Osteocyte (in vitro differentiated cells): ENCODE data around the gene PLEKHG4B. TPM values are rescaled to one million over a fixed set of nuclear protein-coding genes. Genes with fewer than 3 reads are reported as not detected.
"Not testable (repeated sequence)": the region's sequence is repeated elsewhere in the genome, so short reads cannot be mapped to it uniquely, and the experiment has no call there.

Experiments
- DNase-seq: peaks from one replicate; pipeline ENCODE4 v3.0.0; 2021; ENCODE audit warnings: mixed read lengths; ENCODE audit not compliant: unreplicated experiment; ENCODE audit errors: extremely low spot score
- H3K27ac Mint-ChIP-seq: one replicate; pipeline ENCODE4 v1.8.0; 2021; ENCODE audit warnings: mild to moderate bottlenecking, mixed read lengths; ENCODE audit not compliant: unreplicated experiment
- H3K27me3 Mint-ChIP-seq: one replicate; pipeline ENCODE4 v1.8.0; 2021; ENCODE audit warnings: mixed read lengths; ENCODE audit not compliant: unreplicated experiment
- H3K36me3 Mint-ChIP-seq: one replicate; pipeline ENCODE4 v1.8.0; 2021; ENCODE audit warnings: mixed read lengths; ENCODE audit not compliant: unreplicated experiment
- H3K4me1 Mint-ChIP-seq: one replicate; pipeline ENCODE4 v1.8.0; 2021; ENCODE audit warnings: mixed read lengths; ENCODE audit not compliant: unreplicated experiment
- H3K4me3 Mint-ChIP-seq: one replicate; pipeline ENCODE4 v1.8.0; 2021; ENCODE audit warnings: mild to moderate bottlenecking, moderate library complexity, mixed read lengths; ENCODE audit not compliant: unreplicated experiment
- H3K9me3 Mint-ChIP-seq: one replicate; pipeline ENCODE4 v1.8.0; 2021; ENCODE audit warnings: mixed read lengths; ENCODE audit not compliant: unreplicated experiment
- total RNA-seq: library from RNA; stranded (reverse); gene quantifications from 2 replicates; pipeline ENCODE4 v1.2.1, GENCODE V29; 2021
- TF ChIP-seq, protein P1 (sequence below): fragments of 200-600 bp; sonication (generic); IDR thresholded peaks from 2 replicates; pipeline ENCODE4 v1.5.0; 2021; ENCODE audit warnings: antibody characterized with exemption, mild to moderate bottlenecking, moderate library complexity

PLEKHG4B gene
- total RNA-seq, 1 donor from 2014 or later = 4.5 TPM

DNA sequence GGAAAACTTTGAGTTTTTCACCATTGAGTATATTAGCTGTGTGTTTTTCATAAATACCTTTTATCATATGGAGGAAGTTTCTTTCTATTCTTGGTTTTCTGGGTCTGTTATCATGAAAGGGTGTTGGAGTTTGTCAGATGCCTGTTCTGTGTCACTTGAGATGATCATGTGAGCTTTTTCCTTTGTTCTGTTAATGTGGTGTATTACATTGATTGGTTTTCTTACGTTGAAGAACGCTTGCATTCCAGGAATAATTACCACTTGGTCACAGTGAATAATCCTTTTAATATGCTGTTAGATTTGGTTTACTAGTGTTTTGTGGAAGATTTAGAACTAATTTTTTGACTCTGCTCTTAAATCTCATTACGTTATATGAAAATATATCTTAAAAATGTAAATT, 7.8 kb downstream of the PLEKHG4B start:
- no peak for DNase-seq
- H3K4me3 Mint-ChIP-seq = no peak overlapping the region
- H3K27ac Mint-ChIP-seq = no peak overlapping the region
- H3K36me3 Mint-ChIP-seq = peaks cover 3% of the 10 kb centered on the region
- TF ChIP-seq, protein P1, sequence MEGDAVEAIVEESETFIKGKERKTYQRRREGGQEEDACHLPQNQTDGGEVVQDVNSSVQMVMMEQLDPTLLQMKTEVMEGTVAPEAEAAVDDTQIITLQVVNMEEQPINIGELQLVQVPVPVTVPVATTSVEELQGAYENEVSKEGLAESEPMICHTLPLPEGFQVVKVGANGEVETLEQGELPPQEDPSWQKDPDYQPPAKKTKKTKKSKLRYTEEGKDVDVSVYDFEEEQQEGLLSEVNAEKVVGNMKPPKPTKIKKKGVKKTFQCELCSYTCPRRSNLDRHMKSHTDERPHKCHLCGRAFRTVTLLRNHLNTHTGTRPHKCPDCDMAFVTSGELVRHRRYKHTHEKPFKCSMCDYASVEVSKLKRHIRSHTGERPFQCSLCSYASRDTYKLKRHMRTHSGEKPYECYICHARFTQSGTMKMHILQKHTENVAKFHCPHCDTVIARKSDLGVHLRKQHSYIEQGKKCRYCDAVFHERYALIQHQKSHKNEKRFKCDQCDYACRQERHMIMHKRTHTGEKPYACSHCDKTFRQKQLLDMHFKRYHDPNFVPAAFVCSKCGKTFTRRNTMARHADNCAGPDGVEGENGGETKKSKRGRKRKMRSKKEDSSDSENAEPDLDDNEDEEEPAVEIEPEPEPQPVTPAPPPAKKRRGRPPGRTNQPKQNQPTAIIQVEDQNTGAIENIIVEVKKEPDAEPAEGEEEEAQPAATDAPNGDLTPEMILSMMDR = no peak
- H3K9me3 Mint-ChIP-seq = no peaks in the 10 kb centered on the region
- H3K4me1 Mint-ChIP-seq = no peaks in the 10 kb centered on the region
- peaks cover 62% of the 10 kb centered on the region for H3K27me3 Mint-ChIP-seq

DNA sequence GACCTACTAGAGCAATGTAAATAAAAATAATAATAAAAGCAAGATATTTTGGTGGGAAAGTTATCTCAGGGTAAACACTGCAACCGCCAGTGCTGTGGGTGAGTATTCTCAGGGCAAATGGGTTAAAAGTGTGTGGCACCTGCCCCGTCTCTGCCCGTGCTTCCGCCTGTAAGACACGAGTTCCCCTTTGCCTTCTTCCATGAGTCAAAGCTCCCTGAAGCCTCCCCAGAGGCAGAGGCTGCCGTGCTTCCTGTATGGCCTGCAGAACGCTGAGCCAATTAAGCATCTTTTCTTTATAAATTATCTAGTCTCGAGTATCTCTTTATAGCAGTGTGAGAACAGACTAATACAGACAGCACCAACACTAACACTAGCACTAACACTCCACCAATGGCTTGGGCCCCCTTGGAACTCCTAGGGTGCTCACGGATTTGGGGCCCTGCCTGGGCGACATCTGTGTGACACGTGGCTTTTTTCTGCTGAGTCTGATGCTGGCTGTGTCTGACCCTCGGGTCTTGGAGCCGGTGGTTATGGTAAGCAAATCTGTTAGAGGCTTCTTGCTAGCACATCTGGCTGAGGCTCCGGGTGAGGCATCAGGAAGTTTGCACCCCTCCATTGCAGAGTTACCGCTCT, 10.6 kb downstream of the PLEKHG4B start:
- Mint-ChIP-seq H3K9me3 (no peaks in the 10 kb centered on the region), H3K27me3 (peaks cover 55% of the 10 kb centered on the region), H3K4me1 (no peaks in the 10 kb centered on the region), H3K27ac (no peak overlapping the region), H3K4me3 (no peak overlapping the region), H3K36me3 (no peaks in the 10 kb centered on the region)
- TF ChIP-seq, protein P1 = no peak
- no peak for DNase-seq

DNA sequence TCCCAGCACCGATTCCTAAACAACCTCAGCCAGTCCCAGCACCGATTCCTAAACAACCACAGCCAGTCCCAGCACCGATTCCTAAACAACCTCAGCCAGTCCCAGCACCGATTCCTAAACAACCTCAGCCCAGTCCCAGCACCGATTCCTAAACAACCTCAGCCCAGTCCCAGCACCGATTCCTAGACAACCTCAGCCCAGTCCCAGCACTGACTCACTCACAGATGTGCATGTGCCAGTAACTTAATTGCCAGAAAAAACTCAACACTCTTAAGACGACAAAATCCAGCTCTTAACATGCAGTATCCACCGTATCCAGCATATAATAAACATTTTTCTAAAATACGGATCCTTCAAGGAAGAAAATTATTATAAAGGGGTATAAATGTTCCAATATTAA, 12.1 kb downstream of the PLEKHG4B start:
- H3K9me3 Mint-ChIP-seq, H3K4me3 Mint-ChIP-seq, DNase-seq, H3K4me1 Mint-ChIP-seq, H3K27ac Mint-ChIP-seq, H3K36me3 Mint-ChIP-seq: not testable (repeated sequence)
- peaks cover 46% of the 10 kb centered on the region for H3K27me3 Mint-ChIP-seq

DNA sequence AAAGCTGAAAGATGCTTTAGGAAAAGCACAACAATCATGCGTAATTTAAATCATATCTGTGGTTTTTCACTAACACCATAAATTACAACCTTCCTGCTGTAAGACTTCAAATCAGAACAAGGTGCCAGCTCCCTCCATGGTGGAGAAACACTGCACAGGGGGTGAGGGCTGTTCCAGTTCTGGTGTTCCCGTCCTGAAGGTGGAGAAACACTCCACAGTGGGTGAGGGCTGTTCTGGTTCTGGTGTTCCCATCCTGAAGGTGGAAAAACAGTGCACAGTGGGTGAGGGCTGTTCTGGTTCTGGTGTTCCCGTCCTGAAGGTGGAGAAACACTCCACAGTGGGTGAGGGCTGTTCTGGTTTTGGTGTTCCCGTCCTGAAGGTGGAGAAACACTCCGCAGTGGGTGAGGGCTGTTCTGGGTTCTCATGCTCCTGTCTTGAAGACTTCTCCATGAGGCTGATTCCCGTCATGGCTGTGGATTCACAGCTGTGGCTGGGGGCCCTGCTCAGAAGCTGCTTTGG, 12.9 kb downstream of the PLEKHG4B start:
- H3K9me3 Mint-ChIP-seq = no peaks in the 10 kb centered on the region
- no peak overlapping the region for H3K4me3 Mint-ChIP-seq
- no peaks in the 10 kb centered on the region for H3K36me3 Mint-ChIP-seq
- H3K4me1 Mint-ChIP-seq = no peaks in the 10 kb centered on the region
- no peak for DNase-seq
- peaks cover 40% of the 10 kb centered on the region for H3K27me3 Mint-ChIP-seq
- TF ChIP-seq, protein P1 = no peak
- H3K27ac Mint-ChIP-seq = no peak overlapping the region

DNA sequence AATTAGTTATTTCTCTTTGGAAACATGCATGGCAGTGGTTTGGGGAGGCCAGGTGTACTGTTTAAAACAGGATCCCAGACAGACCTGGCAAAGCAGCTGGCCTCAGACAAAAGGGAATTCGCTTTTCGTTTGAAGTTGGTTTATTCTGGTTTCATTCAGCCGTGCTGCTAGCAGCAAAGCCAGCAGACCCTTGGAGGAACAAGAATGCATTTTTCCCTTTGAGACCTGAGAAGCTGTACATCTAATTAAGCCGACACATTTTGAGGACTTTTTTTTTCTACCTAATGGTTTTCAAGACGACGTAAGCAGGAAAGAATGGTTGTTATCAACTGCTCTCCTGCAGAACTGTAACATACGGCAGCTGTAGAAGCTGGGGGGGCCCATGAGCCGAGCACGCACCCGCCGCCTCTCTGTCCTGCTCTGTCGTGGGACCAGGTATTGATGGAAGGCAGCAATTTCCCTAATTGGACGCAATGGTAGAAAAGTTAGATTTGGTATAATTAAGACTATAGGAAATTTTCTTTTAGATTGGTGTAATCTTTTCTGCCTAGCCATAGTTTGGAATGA, 13.6 kb downstream of the PLEKHG4B start:
- H3K36me3 Mint-ChIP-seq = no peaks in the 10 kb centered on the region
- no peaks in the 10 kb centered on the region for H3K9me3 Mint-ChIP-seq
- TF ChIP-seq, protein P1 = no peak
- H3K4me1 Mint-ChIP-seq = no peaks in the 10 kb centered on the region
- peaks cover 36% of the 10 kb centered on the region for H3K27me3 Mint-ChIP-seq
- DNase-seq = no peak
- no peak overlapping the region for H3K4me3 Mint-ChIP-seq
- no peak overlapping the region for H3K27ac Mint-ChIP-seq
